Measurements from ENCODE around the gene FRYL.

FRYL gene

DNA sequence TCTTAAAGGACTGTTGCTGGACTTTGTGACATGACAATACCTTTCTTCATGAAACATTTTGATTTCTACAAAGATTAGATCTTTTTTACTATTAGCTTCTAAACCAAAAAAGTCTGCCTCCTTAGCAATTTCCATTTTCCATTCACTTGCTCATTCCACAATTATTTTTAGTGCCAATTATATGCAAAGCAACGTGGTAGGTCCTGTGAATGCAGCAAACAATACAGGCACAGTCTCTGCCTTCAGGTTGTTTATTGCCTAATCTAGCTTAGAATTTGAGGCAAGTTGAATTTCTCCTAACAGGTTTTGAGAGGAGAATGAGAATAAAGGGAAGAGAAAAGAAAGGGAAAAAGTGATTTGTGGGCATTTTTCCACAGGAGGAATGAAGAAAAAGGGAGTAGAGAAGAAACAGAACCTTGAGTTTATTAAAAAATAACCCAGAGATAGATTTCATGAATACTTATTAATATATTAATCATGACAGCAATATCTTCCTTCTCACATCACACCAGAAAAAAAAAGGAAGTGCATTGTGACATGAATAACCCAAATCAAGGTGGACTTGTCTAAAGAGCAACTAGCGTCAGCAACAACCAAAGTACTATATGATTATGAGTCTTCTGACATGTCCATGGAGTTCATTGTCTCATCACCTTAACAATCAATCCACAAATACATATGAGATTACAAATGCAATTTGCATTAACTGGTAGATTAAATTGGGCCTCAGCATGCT, 16.3 kb upstream of the FRYL start:
- no peak overlapping the region for H3K27ac Mint-ChIP-seq
- H3K27me3 Mint-ChIP-seq, result no peaks in the 10 kb centered on the region
- H3K36me3 Mint-ChIP-seq, result no peaks in the 10 kb centered on the region
- H3K4me1 Mint-ChIP-seq (ENCODE audit: low read depth), result peaks cover 8% of the 10 kb centered on the region
- H3K9me3 Mint-ChIP-seq (ENCODE audit: low read depth), result no peaks in the 10 kb centered on the region
- no peak overlapping the region for H3K4me3 Mint-ChIP-seq

DNA sequence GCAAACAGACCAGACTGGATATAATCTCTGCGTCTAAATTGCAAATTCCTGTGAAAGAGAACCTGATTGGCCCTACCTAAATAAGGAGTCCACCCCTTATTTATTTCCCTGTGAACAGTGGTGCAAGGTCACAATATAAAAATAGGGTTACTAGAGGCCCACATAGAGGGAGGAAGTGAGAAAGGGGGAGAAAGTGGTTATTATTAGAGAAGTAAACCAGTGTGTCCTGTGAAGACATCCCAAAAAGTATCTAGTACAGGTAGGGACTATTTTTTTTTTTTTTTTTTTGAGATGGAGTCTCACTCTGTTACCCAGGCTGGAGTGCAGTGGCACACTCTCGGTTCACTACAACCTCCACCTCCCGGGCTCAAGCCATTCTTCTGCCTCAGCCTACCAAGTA, 15.0 kb upstream of the FRYL start:
- H3K27ac Mint-ChIP-seq, result no peak overlapping the region

DNA sequence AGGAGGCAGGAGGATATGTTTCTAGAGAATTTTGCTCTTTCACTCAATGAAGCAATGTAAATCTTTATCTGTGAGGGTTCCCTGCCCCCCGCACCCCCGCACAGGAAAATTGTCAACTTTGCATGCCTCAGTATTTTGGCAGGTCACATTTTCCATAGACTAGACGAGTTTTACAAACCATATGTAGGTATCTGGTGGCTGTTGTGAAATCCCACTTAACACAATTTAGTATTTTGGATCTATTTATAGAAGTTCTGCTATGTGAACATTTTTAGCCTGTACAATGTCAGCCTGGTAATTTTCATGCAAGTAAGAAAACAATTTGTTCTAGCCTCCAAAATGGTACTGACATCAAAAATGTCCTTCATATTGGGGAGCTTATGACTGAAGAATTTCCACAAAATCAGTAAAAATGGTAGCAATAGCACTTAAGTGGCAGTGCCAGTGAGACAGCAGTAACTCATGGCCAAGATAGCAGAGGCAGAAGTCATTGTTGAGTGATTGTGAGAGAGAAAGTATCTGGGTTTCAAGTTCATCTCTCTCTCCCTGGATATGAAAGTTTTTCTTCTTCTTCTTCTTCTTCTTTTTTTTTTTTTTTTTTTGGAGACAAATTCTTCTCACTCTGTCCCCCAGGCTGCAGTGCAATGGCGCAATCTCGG, 12.4 kb upstream of the FRYL start:
- Mint-ChIP-seq H3K27ac (peak overlapping the region; percentile 89), H3K9me3 (ENCODE audit: low read depth) (no peaks in the 10 kb centered on the region), H3K4me3 (peak overlapping the region; percentile 57), H3K27me3 (no peaks in the 10 kb centered on the region), H3K36me3 (no peaks in the 10 kb centered on the region), H3K4me1 (ENCODE audit: low read depth) (peaks cover 8% of the 10 kb centered on the region)

More for the DNA sequence above, 15.0 kb upstream of the FRYL start:
- H3K4me1 Mint-ChIP-seq (ENCODE audit: low read depth), result peaks cover 8% of the 10 kb centered on the region
- H3K27me3 Mint-ChIP-seq, result no peaks in the 10 kb centered on the region
- H3K4me3 Mint-ChIP-seq, result no peak overlapping the region
- H3K36me3 Mint-ChIP-seq, result no peaks in the 10 kb centered on the region
- no peaks in the 10 kb centered on the region for H3K9me3 Mint-ChIP-seq (ENCODE audit: low read depth)

DNA sequence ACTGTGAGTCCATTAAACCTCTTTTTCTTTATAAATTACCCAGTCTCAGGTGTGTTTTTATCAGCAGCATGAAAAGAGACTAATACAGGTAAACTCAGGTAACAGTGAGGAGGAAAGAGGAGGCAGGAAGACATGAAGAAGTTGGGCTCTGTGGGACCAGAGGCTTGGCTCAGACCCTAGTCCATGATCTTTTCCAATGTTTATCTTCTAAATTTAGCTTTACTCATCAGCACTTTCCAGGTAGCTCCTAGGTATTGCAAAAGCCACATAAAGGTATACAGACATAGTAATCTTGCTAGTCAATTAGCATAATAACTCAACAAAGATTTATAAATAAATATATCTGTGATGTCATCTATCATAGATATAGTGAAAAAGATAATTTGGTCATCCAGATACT, 11.2 kb upstream of the FRYL start:
- H3K4me1 Mint-ChIP-seq (ENCODE audit: low read depth), result peaks cover 8% of the 10 kb centered on the region
- H3K27me3 Mint-ChIP-seq, result no peaks in the 10 kb centered on the region
- H3K27ac Mint-ChIP-seq, result no peak overlapping the region
- H3K9me3 Mint-ChIP-seq (ENCODE audit: low read depth), result no peaks in the 10 kb centered on the region
- H3K4me3 Mint-ChIP-seq, result no peak overlapping the region
- H3K36me3 Mint-ChIP-seq, result no peaks in the 10 kb centered on the region

DNA sequence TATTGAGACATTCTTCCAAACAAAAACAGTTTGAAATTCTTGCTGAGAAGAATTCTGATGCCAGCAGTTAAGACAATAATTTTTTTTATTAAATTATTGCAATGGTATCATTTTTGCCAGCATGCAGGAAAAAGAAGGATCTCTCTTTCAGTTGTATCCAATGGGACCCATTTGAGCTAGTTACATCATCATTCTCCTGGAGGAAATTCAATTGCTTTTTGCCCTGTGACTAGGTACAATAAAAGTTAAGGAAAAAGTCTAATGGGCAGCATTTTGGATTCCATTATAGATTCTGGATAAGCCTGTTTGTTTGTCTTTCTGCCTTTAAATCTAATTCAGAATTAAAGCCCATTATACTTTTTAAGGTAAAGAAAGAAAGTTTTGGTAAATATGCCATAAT, 10.5 kb upstream of the FRYL start:
- Mint-ChIP-seq H3K9me3 (ENCODE audit: low read depth) (no peaks in the 10 kb centered on the region), H3K36me3 (no peaks in the 10 kb centered on the region), H3K4me1 (ENCODE audit: low read depth) (peaks cover 8% of the 10 kb centered on the region), H3K27me3 (no peaks in the 10 kb centered on the region), H3K27ac (no peak overlapping the region), H3K4me3 (no peak overlapping the region)

DNA sequence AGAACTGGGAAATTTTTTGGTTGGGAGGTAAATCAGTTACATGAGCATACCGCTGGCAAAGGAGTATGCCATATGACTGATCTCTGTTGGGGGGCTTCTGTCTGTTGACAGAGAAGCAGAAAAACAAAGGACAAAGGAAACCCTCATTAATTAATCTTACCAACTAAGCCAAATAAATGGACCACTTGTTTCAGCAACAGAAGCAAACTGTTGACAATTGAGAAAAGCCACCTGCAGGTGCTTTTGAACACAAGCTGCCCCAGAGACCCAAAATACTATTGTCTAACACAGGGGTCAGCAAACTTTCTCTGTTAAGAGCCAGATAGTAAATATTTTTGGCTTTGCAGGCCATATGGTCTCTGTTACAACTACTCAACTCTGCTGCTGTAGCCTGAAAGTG, 7.0 kb upstream of the FRYL start:
- no peaks in the 10 kb centered on the region for H3K27me3 Mint-ChIP-seq
- H3K27ac Mint-ChIP-seq, result no peak overlapping the region
- no peaks in the 10 kb centered on the region for H3K9me3 Mint-ChIP-seq (ENCODE audit: low read depth)
- no peak overlapping the region for H3K4me3 Mint-ChIP-seq
- H3K36me3 Mint-ChIP-seq, result no peaks in the 10 kb centered on the region
- peaks cover 2% of the 10 kb centered on the region for H3K4me1 Mint-ChIP-seq (ENCODE audit: low read depth)

DNA sequence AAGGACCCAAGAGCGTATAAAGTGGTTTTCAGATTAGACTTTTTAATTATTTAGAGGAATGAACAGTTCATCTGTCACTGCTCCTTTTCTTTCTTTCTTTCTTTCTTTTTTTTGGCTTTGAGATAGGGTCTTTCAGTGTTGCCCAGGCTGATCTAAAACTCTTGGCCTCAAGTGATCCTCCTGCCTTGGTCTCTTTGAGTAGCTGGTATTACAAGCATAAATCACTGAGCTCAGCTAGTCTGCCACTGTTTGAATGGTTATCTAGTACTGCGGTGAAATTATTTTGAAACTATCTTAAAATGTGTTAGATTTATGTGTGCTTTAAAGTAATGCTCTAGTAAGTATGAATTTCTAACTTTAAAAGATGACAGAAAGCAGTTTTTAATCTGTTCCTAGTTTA, 6.5 kb upstream of the FRYL start:
- Mint-ChIP-seq H3K27ac (no peak overlapping the region), H3K4me1 (ENCODE audit: low read depth) (peaks cover under 1% of the 10 kb centered on the region), H3K4me3 (no peak overlapping the region), H3K9me3 (ENCODE audit: low read depth) (no peaks in the 10 kb centered on the region), H3K27me3 (no peaks in the 10 kb centered on the region), H3K36me3 (no peaks in the 10 kb centered on the region)

DNA sequence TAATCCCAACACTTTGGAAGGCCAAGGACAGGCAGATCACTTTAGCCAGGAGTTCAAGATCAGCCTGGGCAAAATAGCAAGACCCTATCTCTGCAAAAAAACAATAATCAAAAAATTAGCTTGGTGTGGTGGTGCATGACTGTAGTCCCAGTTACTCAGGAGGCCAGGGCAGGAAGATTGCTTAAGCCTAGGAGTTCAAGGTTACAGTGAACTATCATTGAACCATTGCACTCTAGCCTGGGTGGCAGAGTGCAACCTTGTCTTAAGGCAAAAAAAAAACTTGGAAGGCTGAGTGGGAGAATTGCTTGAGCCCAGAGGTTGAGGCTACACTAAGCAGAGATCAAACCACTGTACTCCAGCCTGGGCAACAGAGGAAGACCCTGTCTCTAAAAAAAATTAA, 5.2 kb upstream of the FRYL start:
- Mint-ChIP-seq H3K9me3 (ENCODE audit: low read depth) (no peaks in the 10 kb centered on the region), H3K4me3 (no peak overlapping the region), H3K27me3 (no peaks in the 10 kb centered on the region), H3K27ac (no peak overlapping the region), H3K4me1 (ENCODE audit: low read depth) (peaks cover 10% of the 10 kb centered on the region), H3K36me3 (no peaks in the 10 kb centered on the region)

DNA sequence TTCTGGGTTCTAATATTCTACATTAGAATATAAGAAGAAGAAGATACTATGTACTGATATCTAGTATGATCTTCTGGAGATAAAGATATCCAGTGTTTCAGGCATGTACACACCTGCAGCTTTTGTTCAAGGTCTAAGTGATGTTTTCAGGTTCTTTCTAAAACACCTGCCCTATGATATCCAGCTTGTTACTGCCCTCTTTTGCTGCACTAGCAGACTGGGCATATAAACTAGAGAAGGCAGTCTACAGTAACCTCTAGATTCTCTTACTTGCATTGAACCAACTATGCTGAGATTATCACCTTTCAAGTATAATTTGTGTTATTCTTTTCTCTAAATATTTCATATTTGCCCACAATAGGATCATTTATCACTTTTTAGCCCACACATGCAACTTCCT, 1.9 kb upstream of the FRYL start:
- H3K9me3 Mint-ChIP-seq (ENCODE audit: low read depth), result no peaks in the 10 kb centered on the region

DNA sequence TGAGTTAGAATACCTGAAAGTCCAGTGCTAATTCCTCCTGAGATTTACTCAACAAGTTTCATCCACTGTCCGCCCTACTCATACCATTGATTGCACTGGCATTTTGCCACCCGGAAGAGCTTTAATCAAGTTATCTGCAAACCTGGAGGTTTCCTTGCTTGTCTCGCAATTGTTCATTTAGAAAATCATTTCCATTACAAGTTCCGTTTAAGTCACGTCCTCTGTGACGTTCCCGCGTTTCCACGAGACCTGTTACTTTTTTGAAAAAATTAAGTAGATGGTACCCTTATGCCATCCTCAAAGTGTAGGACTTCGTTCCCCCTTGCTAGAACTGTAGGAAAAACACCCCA, 761 bp upstream of the FRYL start:
- H3K27me3 Mint-ChIP-seq, result no peaks in the 10 kb centered on the region
- H3K36me3 Mint-ChIP-seq, result no peaks in the 10 kb centered on the region
- H3K9me3 Mint-ChIP-seq (ENCODE audit: low read depth), result no peaks in the 10 kb centered on the region
- H3K27ac Mint-ChIP-seq, result peak overlapping the region; percentile 96
- peaks cover 40% of the 10 kb centered on the region for H3K4me1 Mint-ChIP-seq (ENCODE audit: low read depth)
- peak overlapping the region; percentile 94 for H3K4me3 Mint-ChIP-seq

More for the DNA sequence above, 1.9 kb upstream of the FRYL start:
- Mint-ChIP-seq H3K4me1 (ENCODE audit: low read depth) (peaks cover 30% of the 10 kb centered on the region), H3K27ac (peak overlapping the region; percentile 54), H3K27me3 (no peaks in the 10 kb centered on the region), H3K4me3 (no peak overlapping the region), H3K36me3 (no peaks in the 10 kb centered on the region)

DNA sequence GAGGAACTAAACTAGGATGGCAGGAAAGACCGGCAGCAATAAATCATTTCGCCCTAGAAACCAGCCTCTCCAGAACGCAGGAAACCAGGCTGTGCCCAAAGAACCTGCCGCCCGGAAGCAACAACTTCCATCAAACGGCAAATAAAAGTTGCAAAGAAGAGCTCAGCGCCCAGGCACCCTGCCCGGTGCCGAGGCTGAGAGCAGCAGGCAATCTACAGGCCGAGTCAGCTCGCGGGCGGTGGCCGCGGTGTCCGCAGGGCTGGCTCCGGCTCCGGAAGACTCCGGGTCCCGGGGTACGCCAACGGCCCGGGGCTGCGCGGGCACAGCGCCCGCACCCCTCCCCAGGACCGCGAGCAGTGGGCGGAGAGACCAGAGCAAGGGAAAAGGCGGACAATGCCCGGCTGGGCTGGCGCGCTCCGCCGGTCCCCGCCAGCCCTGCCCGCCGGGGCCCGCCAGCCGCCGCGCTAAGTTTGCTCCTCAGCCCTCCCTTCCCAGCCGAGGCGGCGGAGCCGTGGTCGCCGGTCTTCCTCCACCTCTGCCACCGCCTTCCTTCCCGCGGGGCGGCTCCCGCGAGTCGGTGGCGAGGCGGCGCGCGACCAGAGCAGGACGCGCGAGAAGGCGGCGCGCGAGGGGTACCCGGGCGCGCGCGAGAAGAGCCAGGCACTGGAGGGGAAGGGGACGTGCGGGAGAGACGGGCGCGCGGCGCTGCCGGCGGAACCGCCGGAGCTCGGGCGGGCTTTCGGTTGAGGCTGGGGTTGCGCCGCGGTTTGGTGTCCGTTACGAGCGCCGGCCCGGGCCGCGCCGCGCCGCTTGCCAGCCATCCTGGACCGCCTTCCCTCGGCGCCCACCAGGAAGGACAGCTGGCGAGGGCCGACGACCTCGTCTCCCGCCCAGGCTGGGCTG, 733 bp downstream of the FRYL start:
- Mint-ChIP-seq H3K9me3 (ENCODE audit: low read depth) (no peaks in the 10 kb centered on the region), H3K27me3 (no peaks in the 10 kb centered on the region), H3K4me3 (peak overlapping the region; percentile 93), H3K27ac (peak overlapping the region; percentile 86), H3K4me1 (ENCODE audit: low read depth) (peaks cover 54% of the 10 kb centered on the region), H3K36me3 (no peaks in the 10 kb centered on the region)

DNA sequence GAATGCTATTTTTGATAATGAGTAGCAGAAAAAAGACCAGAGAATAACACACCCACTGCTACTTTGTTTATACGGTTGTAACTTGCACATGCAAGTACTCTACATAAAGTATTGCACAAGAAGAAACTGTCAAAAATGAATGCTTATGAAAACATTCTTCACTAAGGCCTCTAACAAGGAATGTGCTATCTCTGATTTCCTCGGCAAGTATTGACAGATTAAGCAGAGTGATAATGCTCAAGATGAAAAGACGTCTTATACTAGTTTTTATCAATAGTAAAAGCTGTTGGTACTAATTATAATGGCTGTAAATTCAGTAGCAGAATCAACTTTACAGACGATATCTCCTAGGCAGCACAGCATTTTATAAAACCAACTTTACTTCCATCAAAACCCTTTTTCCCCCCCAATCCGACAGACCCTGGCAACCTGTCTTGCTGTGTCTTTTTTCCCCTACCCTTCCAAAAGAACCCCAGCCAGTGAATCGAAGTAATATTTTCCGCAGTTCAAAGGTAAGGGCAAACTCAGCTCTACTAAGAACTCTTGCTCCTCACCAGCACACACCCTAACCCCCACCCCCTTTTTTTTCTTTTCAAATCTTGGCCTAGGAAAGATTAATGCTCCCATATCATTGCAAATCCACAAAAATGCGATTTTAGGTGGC, 1.5 kb downstream of the FRYL start:
- peaks cover 59% of the 10 kb centered on the region for H3K4me1 Mint-ChIP-seq (ENCODE audit: low read depth)
- no peaks in the 10 kb centered on the region for H3K36me3 Mint-ChIP-seq
- H3K27ac Mint-ChIP-seq, result peak overlapping the region; percentile 86
- H3K27me3 Mint-ChIP-seq, result no peaks in the 10 kb centered on the region
- peak overlapping the region; percentile 93 for H3K4me3 Mint-ChIP-seq
- no peaks in the 10 kb centered on the region for H3K9me3 Mint-ChIP-seq (ENCODE audit: low read depth)

DNA sequence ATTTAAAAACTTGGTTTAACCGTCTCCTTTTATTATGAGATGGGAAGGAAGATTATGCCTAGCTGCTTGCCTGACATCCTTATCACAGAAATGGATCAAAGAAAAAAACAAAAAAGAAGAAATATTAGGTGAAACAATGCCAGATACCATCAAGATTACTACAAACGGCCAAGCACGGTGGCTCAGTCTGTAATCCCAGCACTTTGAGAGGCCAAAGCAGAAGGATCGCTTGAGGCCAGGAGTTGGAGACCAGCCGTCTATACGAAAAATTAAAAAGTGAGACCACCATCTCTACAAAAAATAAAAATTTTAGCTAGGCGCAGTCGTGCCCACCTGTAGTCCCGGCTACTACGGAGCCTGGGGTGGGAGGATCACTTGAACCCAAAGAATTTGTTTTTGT, 2.3 kb downstream of the FRYL start:
- Mint-ChIP-seq H3K4me3 (peak overlapping the region; percentile 93), H3K9me3 (ENCODE audit: low read depth) (no peaks in the 10 kb centered on the region), H3K27me3 (no peaks in the 10 kb centered on the region), H3K4me1 (ENCODE audit: low read depth) (peaks cover 67% of the 10 kb centered on the region), H3K27ac (peak overlapping the region; percentile 86), H3K36me3 (no peaks in the 10 kb centered on the region)

DNA sequence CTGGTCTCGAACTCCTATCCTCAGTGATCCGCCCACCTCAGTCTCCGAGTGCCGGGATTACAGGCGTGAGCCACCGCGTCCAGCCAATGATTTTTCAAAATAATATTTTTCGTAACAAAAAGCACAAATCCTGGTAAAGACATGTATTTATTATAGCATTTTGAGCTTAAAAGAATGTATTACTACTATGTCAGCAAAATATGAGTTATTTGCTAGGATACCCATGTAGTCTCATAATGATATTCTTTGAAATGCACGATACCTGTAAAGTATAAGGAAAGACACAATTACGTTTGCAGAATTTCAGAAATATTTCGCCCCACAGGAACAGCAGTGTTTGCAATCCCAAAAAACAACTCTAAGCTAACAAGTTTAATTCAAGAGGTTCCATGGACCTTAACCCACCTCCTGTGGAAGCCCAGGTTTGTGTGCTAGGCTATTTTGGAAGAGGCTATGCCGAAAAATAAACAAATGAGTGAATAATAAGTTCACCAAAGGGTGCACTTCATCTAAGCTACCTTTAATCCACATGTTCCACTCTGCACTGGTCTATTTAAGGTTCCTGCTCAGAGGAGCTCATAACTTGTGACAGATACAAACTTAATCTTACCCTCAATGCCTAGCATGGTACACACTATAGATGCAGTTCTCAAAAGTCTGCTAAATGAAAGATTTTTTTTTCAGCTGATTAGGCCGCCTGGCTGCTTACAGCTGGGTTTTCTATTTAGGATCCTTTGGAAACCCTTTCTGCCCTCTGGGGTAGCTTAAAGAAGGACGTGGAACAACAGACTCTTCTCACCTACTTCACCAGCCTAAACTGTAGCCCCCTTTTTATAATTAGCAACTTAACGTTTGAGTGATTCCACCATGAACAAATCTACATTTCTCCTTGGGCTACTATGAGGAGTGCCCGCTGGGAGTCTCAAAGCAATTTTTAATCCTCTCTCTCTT, 5.0 kb downstream of the FRYL start:
- Mint-ChIP-seq H3K4me3 (no peak overlapping the region), H3K4me1 (ENCODE audit: low read depth) (peaks cover 76% of the 10 kb centered on the region), H3K36me3 (no peaks in the 10 kb centered on the region), H3K27ac (no peak overlapping the region), H3K9me3 (ENCODE audit: low read depth) (no peaks in the 10 kb centered on the region), H3K27me3 (no peaks in the 10 kb centered on the region)

Measured in activated naive CD8-positive, alpha-beta T cell (primary cell).